Neural crest cell (in vitro differentiated cells): ENCODE data around the gene TCF7L2. TPM values are rescaled to one million over a fixed set of nuclear protein-coding genes. Genes with fewer than 3 reads are reported as not detected.

Experiments
- DNase-seq: peaks from one replicate; pipeline ENCODE4 v3.0.0; 2021; ENCODE audit warnings: low read depth, mixed read lengths, low spot score
- H3K27ac Mint-ChIP-seq: one replicate; pipeline ENCODE4 v1.8.0; 2021; ENCODE audit warnings: mild to moderate bottlenecking, mixed read lengths; ENCODE audit not compliant: unreplicated experiment
- H3K27me3 Mint-ChIP-seq: 2 replicates; pipeline ENCODE4 v1.8.0; 2021; ENCODE audit warnings: low read depth, mild to moderate bottlenecking, mixed read lengths
- H3K36me3 Mint-ChIP-seq: 2 replicates; pipeline ENCODE4 v1.8.0; 2021; ENCODE audit warnings: low read depth, mild to moderate bottlenecking, mixed read lengths
- H3K4me1 Mint-ChIP-seq: 2 replicates; pipeline ENCODE4 v1.8.0; 2021; ENCODE audit warnings: mixed read lengths
- H3K4me3 Mint-ChIP-seq: one replicate; pipeline ENCODE4 v1.8.0; 2021; ENCODE audit warnings: mild to moderate bottlenecking, mixed read lengths
- H3K9me3 Mint-ChIP-seq: 2 replicates; pipeline ENCODE4 v1.8.0; 2021; ENCODE audit warnings: mixed read lengths
- CTCF ChIP-seq: fragments of 200-600 bp; sonication (generic); conservative IDR thresholded peaks from 2 replicates; pipeline ENCODE4 v1.5.0; 2021; ENCODE audit warnings: antibody characterized with exemption, mild to moderate bottlenecking
- total RNA-seq: library from RNA; stranded (reverse); gene quantifications from 2 replicates; pipeline ENCODE4 v1.2.1, GENCODE V29; 2021

TCF7L2 gene
- total RNA-seq, 1 donor from 2014 or later, result 34.8 TPM

GRCh38 chr10:112973805-112974204 is 23.8 kb downstream of the TCF7L2 start:
- DNase-seq, result no peak
- Mint-ChIP-seq H3K27ac (no peak overlapping the region), H3K9me3 (no peaks in the 10 kb centered on the region), H3K4me3 (no peak overlapping the region), H3K4me1 (peaks cover 9% of the 10 kb centered on the region), H3K36me3 (peaks cover 10% of the 10 kb centered on the region), H3K27me3 (no peaks in the 10 kb centered on the region)
- no peak for TF ChIP-seq CTCF

GRCh38 chr10:112977426-112977898 is 27.4 kb downstream of the TCF7L2 start:
- peaks cover 18% of the 10 kb centered on the region for H3K4me1 Mint-ChIP-seq
- TF ChIP-seq CTCF, result no peak
- DNase-seq, result no peak
- peak overlapping the region; percentile 73 for H3K27ac Mint-ChIP-seq
- H3K27me3 Mint-ChIP-seq, result no peaks in the 10 kb centered on the region
- H3K9me3 Mint-ChIP-seq, result no peaks in the 10 kb centered on the region
- H3K36me3 Mint-ChIP-seq, result peaks cover 5% of the 10 kb centered on the region
- no peak overlapping the region for H3K4me3 Mint-ChIP-seq

- Mint-ChIP-seq H3K27me3 (no peaks in the 10 kb centered on the region), H3K36me3 (peaks cover 5% of the 10 kb centered on the region), H3K27ac (no peak overlapping the region), H3K9me3 (no peaks in the 10 kb centered on the region), H3K4me1 (peaks cover 33% of the 10 kb centered on the region), H3K4me3 (no peak overlapping the region)
- no peak for TF ChIP-seq CTCF
- no peak for DNase-seq
These were observed 29.9 kb downstream of the TCF7L2 start for GRCh38 chr10:112979927-112980326.

GRCh38 chr10:112980937-112981336 is 30.9 kb downstream of the TCF7L2 start:
- H3K9me3 Mint-ChIP-seq, result no peaks in the 10 kb centered on the region
- H3K36me3 Mint-ChIP-seq, result peaks cover 2% of the 10 kb centered on the region
- H3K27ac Mint-ChIP-seq, result no peak overlapping the region
- TF ChIP-seq CTCF, result no peak
- no peak for DNase-seq
- no peak overlapping the region for H3K4me3 Mint-ChIP-seq
- H3K27me3 Mint-ChIP-seq, result no peaks in the 10 kb centered on the region
- H3K4me1 Mint-ChIP-seq, result peaks cover 41% of the 10 kb centered on the region

- no peak for TF ChIP-seq CTCF
- peaks cover 47% of the 10 kb centered on the region for H3K4me1 Mint-ChIP-seq
These were observed 31.5 kb downstream of the TCF7L2 start for GRCh38 chr10:112981553-112981952.

More at GRCh38 chr10:112981553-112981952, 31.5 kb downstream of the TCF7L2 start:
- H3K36me3 Mint-ChIP-seq, result peaks cover 2% of the 10 kb centered on the region
- DNase-seq, result no peak
- H3K27me3 Mint-ChIP-seq, result no peaks in the 10 kb centered on the region
- peak overlapping the region; percentile 9 for H3K27ac Mint-ChIP-seq
- no peak overlapping the region for H3K4me3 Mint-ChIP-seq
- H3K9me3 Mint-ChIP-seq, result no peaks in the 10 kb centered on the region
